K562 (cell line): Measurements from ENCODE around the gene TENT5A. TPM values are rescaled to one million over a fixed set of nuclear protein-coding genes. Genes with fewer than 3 reads are reported as not detected.

Experiments used
- ATF6 ChIP-seq: sonication (generic); formaldehyde crosslinking; IDR thresholded peaks from 2 replicates; pipeline ENCODE4 v1.4.0; 2020; ENCODE audit warnings: mild to moderate bottlenecking, missing genetic modification reagents
- CBFA2T2 ChIP-seq: fragments of 450-650 bp; conservative IDR thresholded peaks from 2 replicates; pipeline ENCODE4 v1.6.1; 2017; ENCODE audit warnings: mild to moderate bottlenecking
- CHCHD3 ChIP-seq: fragments of 250-450 bp; sonication (Bioruptor Pico); IDR thresholded peaks from 2 replicates; pipeline ENCODE4 v2.1.2; 2022; ENCODE audit warnings: mild to moderate bottlenecking
- FOXK2 ChIP-seq, 2 experiments: fragments of 450-650 bp; IDR thresholded peaks in 1 of 2; conservative IDR thresholded peaks in 1 of 2; 2 replicates each; pipeline ENCODE4 v1.6.1; 2016; ENCODE audit warnings: low read depth in 2 of 2, mild to moderate bottlenecking in 1 of 2
- GABPA ChIP-seq: fragments of 200-800 bp; sonication (Bioruptor generic); conservative IDR thresholded peaks from 2 replicates; pipeline ENCODE4 v1.6.1; 2016; ENCODE audit warnings: low read depth, missing genetic modification characterization, missing compliant biosample characterization
- HOXB6 ChIP-seq: fragments of 250-450 bp; sonication (Bioruptor Pico); IDR thresholded peaks from 2 replicates; pipeline ENCODE4 v1.5.1; 2022; ENCODE audit warnings: mild to moderate bottlenecking, borderline replicate concordance
- NELFE ChIP-seq: IDR thresholded peaks from 2 replicates; pipeline ENCODE4 v1.6.1; 2011; ENCODE audit warnings: mild to moderate bottlenecking; ENCODE audit not compliant: insufficient read depth, insufficient read length
- NR1H2 ChIP-seq: sonication (generic); formaldehyde crosslinking; IDR thresholded peaks from 2 replicates; pipeline ENCODE4 v1.4.0; 2020; ENCODE audit warnings: mild to moderate bottlenecking, missing genetic modification reagents
- PATZ1 ChIP-seq: fragments of 250-450 bp; sonication (Bioruptor Pico); IDR thresholded peaks from 2 replicates; pipeline ENCODE4 v1.5.0; 2020; ENCODE audit warnings: mild to moderate bottlenecking, borderline replicate concordance
- PHF21A ChIP-seq: fragments of 450-650 bp; IDR thresholded peaks from 2 replicates; pipeline ENCODE4 v1.6.1; 2017; ENCODE audit warnings: low read depth, borderline replicate concordance
- PKNOX1 ChIP-seq: fragments of 450-650 bp; IDR thresholded peaks from 2 replicates; pipeline ENCODE4 v1.6.1; 2016
- POU5F1 ChIP-seq: fragments of 150-350 bp; IDR thresholded peaks from 2 replicates; pipeline ENCODE4 v1.6.1; 2014; ENCODE audit warnings: borderline replicate concordance, low read length, low read depth, mild to moderate bottlenecking; ENCODE audit not compliant: partially characterized antibody
- RBFOX2 ChIP-seq: fragments of 200-400 bp; formaldehyde crosslinking; IDR thresholded peaks from 2 replicates; pipeline ENCODE4 v1.6.1; 2017; ENCODE audit warnings: low read depth, mild to moderate bottlenecking, low read length, moderate library complexity
- RBM15 ChIP-seq: fragments of 200-400 bp; formaldehyde crosslinking; IDR thresholded peaks from 2 replicates; pipeline ENCODE4 v1.6.1; 2018; ENCODE audit warnings: mild to moderate bottlenecking, low read length, moderate library complexity; ENCODE audit not compliant: insufficient read depth
- RFX5 ChIP-seq: IDR thresholded peaks from 2 replicates; pipeline ENCODE4 v1.6.1; 2011; ENCODE audit warnings: low read depth, mild to moderate bottlenecking, improper control_type of control experiment, low read length
- U2AF2 ChIP-seq: fragments of 200-400 bp; formaldehyde crosslinking; optimal IDR thresholded peaks from 2 replicates; pipeline ENCODE3; 2017; ENCODE audit warnings: low read depth, mild to moderate bottlenecking, low read length
- ZNF518B ChIP-seq: fragments of 250-450 bp; sonication (Bioruptor Pico); IDR thresholded peaks from 2 replicates; pipeline ENCODE4 v1.5.0; 2021; ENCODE audit warnings: mild to moderate bottlenecking, moderate library complexity
- polyA plus RNA-seq, 8 experiments: library from polyadenylated mRNA; depleted of rRNA in 4 of 8; stranded (reverse) in 5 of 8; unstranded in 3 of 8; fragments of >200 nt; fragmentation: Nextera tagmentation in 2 of 8; fragmentation: Illumina TruSeq in 1 of 8; extraction: Ambion mirVana in 2 of 8; extraction: Trizol in 1 of 8; gene quantifications; 2 replicates each; pipeline versions ENCODE4 v1.2.1 to v1.2.3, GENCODE V29; 2011 to 2014; ENCODE audit warnings: inconsistent platforms in 1 of 8, missing spikeins in 1 of 8
- total RNA-seq, 7 experiments: library from RNA; depleted of rRNA in 6 of 7; stranded (reverse); fragments of >200 nt in 6 of 7; fragmentation: Illumina TruSeq in 2 of 7; extraction: Trizol in 2 of 7; gene quantifications; 2 replicates each; pipeline versions ENCODE4 v1.2.1 to v1.2.3, GENCODE V29; 2011 to 2021; ENCODE audit warnings: low replicate concordance in 1 of 7

The TENT5A gene
- total and polyA plus RNA-seq, 9 of the 15 experiments (the other 6 are each of a cell fraction or from before 2014, with no cell fraction given): 0.77 to 2.3 (median 1.3) TPM

GRCh38 chr6:81752084-81752920 lies at the start of gene TENT5A (continued):
- TF ChIP-seq RBFOX2: peak; percentile 83
- TF ChIP-seq HOXB6 (CRISPR knock-in tag): no peak
- no peak for TF ChIP-seq U2AF2
- TF ChIP-seq NELFE: no peak
- TF ChIP-seq FOXK2 (conservative IDR thresholded peaks at IDR 0.05 in 1 of 2, IDR thresholded peaks at IDR 0.05 in 1 of 2; ENCODE audit: low read depth in 2 of 2): no peak
- TF ChIP-seq RFX5: no peak
- TF ChIP-seq GABPA (tag): peak; percentile 43; the same call in 1 of the 2 replicates
- TF ChIP-seq NR1H2 (CRISPR knock-in tag): no peak
- no peak for TF ChIP-seq PATZ1 (CRISPR knock-in tag)
- TF ChIP-seq PKNOX1: no peak
- TF ChIP-seq RBM15: no peak
- 0 out of 2 replicates have a peak, but pooled peaks have one; percentile 6 for TF ChIP-seq ATF6 (CRISPR knock-in tag)
- no peak for TF ChIP-seq POU5F1
- TF ChIP-seq CBFA2T2: no peak
- no peak for TF ChIP-seq PHF21A
- no peak for TF ChIP-seq CHCHD3 (CRISPR knock-in tag)
- no peak for TF ChIP-seq ZNF518B (CRISPR knock-in tag)
